Bone marrow (tissue), 2 donors: ENCODE results near the gene ARHGEF12.

Source experiments
- DNase-seq, 2 donors: peaks; one replicate each; lab custom pipeline; 2025; lab: John Stamatoyannopoulos, UW

ARHGEF12 gene

GRCh38 chr11:120430146-120430545 is 93.9 kb downstream of the ARHGEF12 start:
- no peak for DNase-seq

- no peak for DNase-seq
Observed at GRCh38 chr11:120431633-120432032, 95.4 kb downstream of the ARHGEF12 start.

GRCh38 chr11:120432056-120433018 is 96.1 kb downstream of the ARHGEF12 start:
- no peak for DNase-seq

GRCh38 chr11:120441592-120441991 is 105.4 kb downstream of the ARHGEF12 start:
- no peak for DNase-seq

GRCh38 chr11:120442031-120442430 is 105.8 kb downstream of the ARHGEF12 start:
- DNase-seq = no peak

GRCh38 chr11:120446802-120447201 is 110.6 kb downstream of the ARHGEF12 start:
- no peak for DNase-seq

- no peak for DNase-seq
Observed at GRCh38 chr11:120448240-120448639, 112.0 kb downstream of the ARHGEF12 start.

- no peak for DNase-seq
Observed at GRCh38 chr11:120455487-120455886, 119.3 kb downstream of the ARHGEF12 start.

GRCh38 chr11:120457996-120458395 is 121.8 kb downstream of the ARHGEF12 start:
- DNase-seq = no peak

- no peak for DNase-seq
Observed at GRCh38 chr11:120462825-120463224, 126.6 kb downstream of the ARHGEF12 start.

- DNase-seq = no peak
Observed at GRCh38 chr11:120465921-120466534, 129.8 kb downstream of the ARHGEF12 start.

GRCh38 chr11:120467627-120468026 is 131.4 kb downstream of the ARHGEF12 start:
- no peak for DNase-seq

GRCh38 chr11:120471131-120471530 is 134.9 kb downstream of the ARHGEF12 start:
- DNase-seq = no peak

GRCh38 chr11:120471994-120472393 is 135.8 kb downstream of the ARHGEF12 start:
- DNase-seq = no peak

- no peak for DNase-seq
Observed at GRCh38 chr11:120473503-120473902, 137.3 kb downstream of the ARHGEF12 start.

GRCh38 chr11:120482149-120482548 is 145.9 kb downstream of the ARHGEF12 start:
- DNase-seq = no peak

GRCh38 chr11:120484722-120485121 is 148.5 kb downstream of the ARHGEF12 start:
- no peak for DNase-seq

GRCh38 chr11:120486138-120486537 is 149.9 kb downstream of the ARHGEF12 start:
- no peak for DNase-seq

- DNase-seq = no peak
Observed at GRCh38 chr11:120489799-120490198, 153.6 kb downstream of the ARHGEF12 start.

GRCh38 chr11:120492486-120492885 is 156.3 kb downstream of the ARHGEF12 start:
- no peak for DNase-seq

GRCh38 chr11:120494595-120494994 is 158.4 kb downstream of the ARHGEF12 start:
- DNase-seq = no peak

GRCh38 chr11:120499088-120499487 is 162.9 kb downstream of the ARHGEF12 start:
- no peak for DNase-seq

GRCh38 chr11:120499859-120500258 is 163.6 kb downstream of the ARHGEF12 start:
- DNase-seq = no peak
